ENCODE data around the gene SAGE1. TPM values are rescaled to one million over a fixed set of nuclear protein-coding genes. Genes with fewer than 3 reads are reported as not detected.

Gene SAGE1
- total and polyA plus RNA-seq, 4 donors: 0.05 TPM; not detected in 3

- TF ChIP-seq HNF4A (conservative IDR thresholded peaks at IDR 0.05): no peak
Measured at GRCh38 chrX:135944486-135944885, 51.0 kb downstream of the SAGE1 start (continued).

DNA sequence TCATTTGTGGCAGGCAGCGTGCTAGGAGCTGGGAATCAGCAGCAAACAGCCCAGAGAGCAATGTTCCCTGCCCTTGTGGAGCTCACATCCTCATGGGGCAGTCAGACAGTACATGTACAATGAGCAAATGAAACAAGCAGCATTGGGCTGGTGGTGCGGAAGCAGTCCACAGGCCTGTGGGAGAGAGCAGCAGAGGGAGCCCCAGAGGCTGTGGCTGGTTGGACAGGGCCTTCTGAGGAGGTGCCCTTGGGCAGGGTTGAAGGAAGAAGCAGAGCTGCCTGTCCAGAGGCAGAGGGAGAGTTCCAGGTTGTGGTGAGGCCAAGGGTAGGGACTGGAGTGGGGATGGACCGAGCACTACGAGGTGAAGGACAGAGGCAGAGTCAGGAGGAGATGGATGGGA is 57.8 kb downstream of the SAGE1 start:
- Histone ChIP-seq H3K36me3 (ENCODE audit: control insufficient read depth in 4 of 4, insufficient read depth in 3 of 4, low read depth in 1 of 4, low read length in 3 of 4) (no peaks in the 10 kb centered on the region), H3K9me3 (ENCODE audit: control insufficient read depth in 4 of 4, low read length in 3 of 4) (no peaks in the 10 kb centered on the region), H3K4me3 (ENCODE audit: low read depth in 1 of 3, low read length in 3 of 3) (no peak overlapping the region), H3K9ac (ENCODE audit: low read depth in 1 of 2, low read length in 2 of 2) (no peak overlapping the region), H3K27me3 (ENCODE audit: control insufficient read depth in 4 of 4, insufficient read depth in 4 of 4, low read length in 3 of 4) (no peaks in the 10 kb centered on the region), H3K4me1 (ENCODE audit: control insufficient read depth in 4 of 4, insufficient read depth in 4 of 4, low read length in 3 of 4) (no peaks in the 10 kb centered on the region), H3K27ac (ENCODE audit: low read depth in 1 of 2, low read length in 2 of 2) (no peak overlapping the region)
- TF ChIP-seq, protein P1, sequence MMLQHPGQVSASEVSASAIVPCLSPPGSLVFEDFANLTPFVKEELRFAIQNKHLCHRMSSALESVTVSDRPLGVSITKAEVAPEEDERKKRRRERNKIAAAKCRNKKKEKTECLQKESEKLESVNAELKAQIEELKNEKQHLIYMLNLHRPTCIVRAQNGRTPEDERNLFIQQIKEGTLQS (IDR thresholded peaks at IDR 0.05): no peak
- TF ChIP-seq, protein P2, sequence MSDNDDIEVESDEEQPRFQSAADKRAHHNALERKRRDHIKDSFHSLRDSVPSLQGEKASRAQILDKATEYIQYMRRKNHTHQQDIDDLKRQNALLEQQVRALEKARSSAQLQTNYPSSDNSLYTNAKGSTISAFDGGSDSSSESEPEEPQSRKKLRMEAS (IDR thresholded peaks at IDR 0.05): no peak
- no peak for TF ChIP-seq FOXA2 (IDR thresholded peaks at IDR 0.05)
- TF ChIP-seq FOXA1 (IDR thresholded peaks at IDR 0.05): no peak
- no peak for TF ChIP-seq HNF4G (IDR thresholded peaks at IDR 0.05)
- TF ChIP-seq TAF1 (conservative IDR thresholded peaks at IDR 0.05): no peak
- TF ChIP-seq JUND (IDR thresholded peaks at IDR 0.05): no peak
- TF ChIP-seq SP1 (IDR thresholded peaks at IDR 0.05): no peak
- TF ChIP-seq CTCF (IDR thresholded peaks at IDR 0.05; ENCODE audit: low read depth, low read length, missing input control): no peak
- WGBS: 74% methylated on average over 4 of the region's 4 CpGs
- DNase-seq (ENCODE audit: low spot score): no peak

Other genes with a start within 250 kb of the SAGE1 start
- not detected for gene CT45A1, start 180.1 kb upstream of the SAGE1 start, total RNA-seq
- gene CT45A1, start 180.1 kb upstream of the SAGE1 start, polyA plus RNA-seq: not detected
- gene CT45A3, start 125.5 kb upstream of the SAGE1 start, total RNA-seq: not detected
- not detected for gene CT45A3, start 125.5 kb upstream of the SAGE1 start, polyA plus RNA-seq
- not detected for gene CT45A5, start 108.2 kb upstream of the SAGE1 start, total RNA-seq
- gene CT45A5, start 108.2 kb upstream of the SAGE1 start, polyA plus RNA-seq: not detected
- not detected for gene CT45A6, start 90.9 kb upstream of the SAGE1 start, total RNA-seq
- not detected for gene CT45A6, start 90.9 kb upstream of the SAGE1 start, polyA plus RNA-seq
- not detected for gene CT45A2, start 73.7 kb upstream of the SAGE1 start, total RNA-seq
- not detected for gene CT45A2, start 73.7 kb upstream of the SAGE1 start, polyA plus RNA-seq
- not detected for gene CT45A7, start 56.4 kb upstream of the SAGE1 start, total RNA-seq
- not detected for gene CT45A7, start 56.4 kb upstream of the SAGE1 start, polyA plus RNA-seq
- gene CT45A8, start 39.2 kb upstream of the SAGE1 start, total RNA-seq: not detected
- not detected for gene CT45A8, start 39.2 kb upstream of the SAGE1 start, polyA plus RNA-seq
- gene CT45A9, start 21.9 kb upstream of the SAGE1 start, total RNA-seq: not detected
- gene CT45A9, start 21.9 kb upstream of the SAGE1 start, polyA plus RNA-seq: not detected
- gene CT45A10, start 272 bp upstream of the SAGE1 start, total RNA-seq: not detected
- not detected for gene CT45A10, start 272 bp upstream of the SAGE1 start, polyA plus RNA-seq
- gene MMGT1, start 80.3 kb downstream of the SAGE1 start, total RNA-seq: 1 to 10 TPM; 3.7 to 4.2 TPM
- gene MMGT1, start 80.3 kb downstream of the SAGE1 start, polyA plus RNA-seq: 1 to 10 TPM; 3.4 TPM
- 1 to 10 TPM; 8.1 to 8.8 TPM for gene SLC9A6, start 91.7 kb downstream of the SAGE1 start, total RNA-seq
- gene SLC9A6, start 91.7 kb downstream of the SAGE1 start, polyA plus RNA-seq: 1 to 10 TPM; 2.1 to 3.2 TPM

Measured in liver (tissue), 9 donors.